Measurements from ENCODE around the gene CTPS2.
"Not testable (repeated sequence)": the region's sequence is repeated elsewhere in the genome, so short reads cannot be mapped to it uniquely, and the experiment has no call there.

The CTPS2 gene, protein sequence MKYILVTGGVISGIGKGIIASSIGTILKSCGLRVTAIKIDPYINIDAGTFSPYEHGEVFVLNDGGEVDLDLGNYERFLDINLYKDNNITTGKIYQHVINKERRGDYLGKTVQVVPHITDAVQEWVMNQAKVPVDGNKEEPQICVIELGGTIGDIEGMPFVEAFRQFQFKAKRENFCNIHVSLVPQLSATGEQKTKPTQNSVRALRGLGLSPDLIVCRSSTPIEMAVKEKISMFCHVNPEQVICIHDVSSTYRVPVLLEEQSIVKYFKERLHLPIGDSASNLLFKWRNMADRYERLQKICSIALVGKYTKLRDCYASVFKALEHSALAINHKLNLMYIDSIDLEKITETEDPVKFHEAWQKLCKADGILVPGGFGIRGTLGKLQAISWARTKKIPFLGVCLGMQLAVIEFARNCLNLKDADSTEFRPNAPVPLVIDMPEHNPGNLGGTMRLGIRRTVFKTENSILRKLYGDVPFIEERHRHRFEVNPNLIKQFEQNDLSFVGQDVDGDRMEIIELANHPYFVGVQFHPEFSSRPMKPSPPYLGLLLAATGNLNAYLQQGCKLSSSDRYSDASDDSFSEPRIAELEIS

DNA sequence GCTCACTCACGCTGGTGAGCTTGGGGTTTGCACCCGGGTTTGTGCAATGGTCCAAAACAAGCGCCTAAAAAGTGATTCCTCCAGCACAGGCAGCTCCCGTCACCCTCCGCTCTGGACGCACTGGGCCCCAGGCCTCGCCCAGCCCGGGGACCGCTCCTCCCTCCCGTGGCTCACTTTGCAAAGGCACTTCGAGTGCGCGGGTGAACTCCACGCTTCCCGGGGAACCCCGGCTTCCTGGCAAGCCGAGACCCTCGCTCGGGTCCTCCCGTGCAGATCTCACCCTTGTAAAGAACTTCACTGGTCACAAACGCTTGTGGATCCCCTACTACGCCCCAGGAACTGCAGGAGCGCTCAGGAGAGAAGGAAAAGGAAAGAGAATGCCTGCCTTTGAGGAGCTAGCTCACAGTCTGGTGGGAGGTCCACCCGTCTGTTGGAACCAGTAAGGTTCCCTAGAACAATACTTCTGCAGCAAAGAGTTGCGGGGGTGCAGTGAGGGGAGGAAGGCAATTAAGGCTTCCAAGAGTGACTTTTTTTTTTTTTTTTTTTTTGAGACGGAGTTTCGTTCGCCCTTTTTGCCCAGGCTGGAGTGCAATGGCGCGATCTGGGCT lies at the start of gene CTPS2:
CTPS2 (minus strand) TSS at position 122 of the 608 bp plus-strand sequence. CDS start 9,767 bp downstream, outside the sequence.
- DNase-seq (ENCODE audit: low spot score) = peak; percentile 88

DNA sequence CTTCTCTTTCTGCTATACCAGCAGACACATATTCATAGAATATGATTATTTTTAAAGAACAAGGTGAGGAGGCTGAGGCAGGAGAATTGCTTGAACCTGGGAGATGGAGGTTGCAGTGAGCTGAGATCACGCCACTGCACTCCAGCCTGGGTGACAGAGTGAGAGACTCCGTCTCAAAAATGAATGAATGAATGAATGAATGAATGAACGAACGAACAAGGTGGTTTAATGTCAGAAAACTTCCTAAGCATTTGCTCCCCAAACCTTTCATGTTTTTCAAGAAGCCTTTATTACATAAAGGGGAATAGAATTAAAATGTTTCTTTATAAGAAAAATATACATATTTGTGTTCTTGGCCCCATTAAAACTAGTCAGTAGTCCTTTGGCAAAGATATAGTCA lies 49.0 kb upstream of the CTPS2 start:
- not testable (repeated sequence) for DNase-seq (ENCODE audit: low spot score)

DNA sequence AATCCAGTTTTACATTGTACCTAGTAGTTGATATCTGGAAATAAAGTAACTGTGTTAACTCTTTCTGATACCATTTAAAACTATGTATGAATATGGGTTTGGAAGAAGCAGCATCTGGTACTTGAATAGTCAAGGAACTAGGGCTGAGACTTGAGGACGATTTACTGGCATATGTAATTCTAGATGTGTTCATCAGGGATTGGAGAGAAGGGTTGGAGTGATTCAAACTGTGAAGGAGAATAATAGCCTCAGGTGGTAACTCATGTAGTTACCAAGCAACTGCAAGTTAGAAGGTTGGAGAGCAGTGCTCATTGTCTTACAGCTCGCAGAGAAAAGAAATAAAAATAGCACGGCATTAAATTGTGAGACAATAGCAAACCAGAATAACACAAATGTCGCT lies 44.3 kb upstream of the CTPS2 start:
- DNase-seq (ENCODE audit: low spot score) = no peak

DNA sequence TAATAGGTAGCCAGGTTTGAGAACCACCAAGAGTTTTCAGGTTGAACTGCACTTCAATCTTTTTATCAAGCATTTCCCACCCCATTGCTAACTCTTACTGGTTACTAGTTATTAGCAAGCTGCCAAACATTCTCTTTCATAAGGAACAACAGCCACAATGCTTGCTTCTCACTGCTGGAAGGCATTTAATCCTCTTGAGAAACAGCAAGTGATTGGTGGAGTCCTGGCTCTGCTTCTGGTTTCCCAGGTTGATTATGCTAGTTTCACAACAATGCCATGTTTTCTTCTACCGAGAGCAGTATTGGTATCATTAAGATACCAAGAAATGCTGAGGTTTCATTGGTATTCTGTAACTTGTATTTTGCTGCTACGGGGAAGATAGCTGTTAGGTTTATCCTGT lies 41.5 kb upstream of the CTPS2 start:
- no peak for DNase-seq (ENCODE audit: low spot score)

DNA sequence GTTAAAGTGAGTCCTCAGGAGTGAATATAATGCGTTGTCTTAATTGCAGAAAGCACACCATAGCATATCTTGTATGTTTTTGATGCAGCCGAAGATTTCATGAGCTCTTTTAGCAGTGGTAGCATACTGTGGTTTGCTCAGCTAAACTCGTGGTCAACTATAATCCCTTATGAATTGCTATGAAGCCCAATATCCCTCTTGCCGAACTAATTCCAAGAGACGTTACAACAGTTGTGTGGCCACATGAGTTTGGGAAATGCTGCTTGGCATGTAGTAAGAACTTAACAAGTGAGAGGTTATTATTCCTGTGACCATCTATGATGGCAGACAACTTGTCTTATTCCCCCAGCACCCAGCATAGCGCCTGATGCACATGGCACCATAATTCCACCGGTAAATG lies 37.7 kb upstream of the CTPS2 start:
- no peak for DNase-seq (ENCODE audit: low spot score)

DNA sequence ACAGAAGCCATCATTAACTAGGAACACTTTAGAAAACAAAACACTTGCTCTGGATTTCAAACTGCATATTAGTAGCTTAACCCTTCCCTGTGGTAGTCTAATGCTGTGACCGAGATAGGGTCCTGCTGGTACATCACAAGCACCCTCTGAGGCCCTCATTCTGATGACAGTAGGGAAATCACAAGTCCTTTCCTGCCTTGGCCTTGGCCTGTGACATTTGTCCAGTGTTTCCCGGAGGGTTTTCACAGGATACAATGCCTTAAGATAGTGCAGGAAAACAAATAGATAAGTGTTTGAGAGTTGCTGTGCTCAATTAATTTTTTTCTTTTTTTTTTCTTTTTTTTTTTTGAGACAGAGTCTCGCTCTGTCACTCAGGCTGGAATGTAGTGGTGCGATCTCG lies 36.0 kb upstream of the CTPS2 start:
- DNase-seq (ENCODE audit: low spot score) = no peak

DNA sequence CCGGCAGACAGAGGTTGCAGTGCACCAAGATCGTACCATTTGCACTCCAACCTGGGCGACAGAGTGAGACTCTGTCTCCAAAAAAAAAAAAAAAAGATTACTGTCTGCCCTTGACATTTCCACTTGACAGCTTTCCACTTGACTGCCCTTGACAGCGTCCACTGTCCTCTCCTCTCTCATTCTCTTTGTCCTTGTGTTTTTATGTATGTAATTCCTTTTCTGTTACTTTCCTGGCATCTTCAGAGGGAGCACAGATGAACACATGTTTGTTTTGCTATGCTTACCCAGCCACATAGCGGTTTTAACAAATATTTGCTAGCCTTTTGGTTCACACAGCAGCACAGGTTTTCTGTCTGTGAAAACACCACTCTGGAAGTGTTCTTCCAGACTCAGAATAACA lies 33.2 kb upstream of the CTPS2 start:
- DNase-seq (ENCODE audit: low spot score) = no peak

DNA sequence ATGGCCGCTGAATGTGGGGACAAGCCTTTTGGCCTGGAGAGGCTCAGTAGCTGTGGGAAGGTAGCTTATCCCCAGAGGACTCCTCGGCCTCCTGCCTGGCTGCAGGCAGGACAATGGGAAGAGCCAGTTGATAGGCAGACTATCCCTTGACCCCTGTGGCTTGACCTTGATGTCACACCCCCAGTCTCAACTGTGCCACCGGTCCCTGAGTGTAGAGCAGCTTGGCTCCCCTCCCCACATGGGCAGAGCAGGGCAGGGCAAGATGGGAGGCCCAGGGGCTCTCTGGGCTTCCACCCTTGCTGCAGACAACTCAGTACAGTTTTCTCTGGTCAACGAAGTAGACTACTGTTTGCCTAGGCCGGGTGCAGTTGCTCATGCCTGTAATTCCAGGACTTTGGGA lies 32.6 kb upstream of the CTPS2 start:
- no peak for DNase-seq (ENCODE audit: low spot score)

DNA sequence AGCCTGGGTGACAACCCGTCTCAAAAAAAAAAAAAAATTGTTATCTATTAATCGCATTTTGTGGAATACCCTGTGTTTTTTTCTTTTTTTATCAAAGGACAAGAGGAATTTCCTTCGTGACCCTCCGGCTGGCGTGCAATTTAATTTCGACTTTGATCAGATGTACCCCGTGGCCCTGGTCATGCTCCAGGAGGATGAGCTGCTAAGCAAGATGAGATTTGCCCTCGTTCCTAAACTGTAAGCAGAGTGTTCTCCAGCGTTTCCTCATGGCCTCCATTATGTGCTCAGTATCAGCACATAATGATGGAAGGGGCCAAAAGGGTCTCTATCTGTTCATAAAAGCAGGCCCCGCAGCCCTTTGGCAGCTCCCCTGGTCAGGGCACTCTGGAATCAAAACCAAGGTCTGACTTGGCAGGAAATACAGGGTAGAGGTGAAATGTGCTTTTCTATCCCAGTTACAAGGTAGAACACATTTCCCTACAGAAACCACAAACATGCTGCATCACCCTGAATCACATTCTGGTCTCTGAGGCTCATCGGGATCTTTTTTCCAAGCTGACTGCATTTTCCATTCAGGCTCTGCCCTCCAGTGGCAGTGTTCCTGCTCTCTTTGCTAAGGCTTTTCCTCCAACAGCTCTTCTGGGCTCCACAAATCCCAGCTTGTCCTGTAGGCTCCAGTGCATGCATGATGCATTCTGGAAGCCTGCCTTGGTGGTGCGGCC lies 31.3 kb upstream of the CTPS2 start:
- peak; percentile 73 for DNase-seq (ENCODE audit: low spot score)

DNA sequence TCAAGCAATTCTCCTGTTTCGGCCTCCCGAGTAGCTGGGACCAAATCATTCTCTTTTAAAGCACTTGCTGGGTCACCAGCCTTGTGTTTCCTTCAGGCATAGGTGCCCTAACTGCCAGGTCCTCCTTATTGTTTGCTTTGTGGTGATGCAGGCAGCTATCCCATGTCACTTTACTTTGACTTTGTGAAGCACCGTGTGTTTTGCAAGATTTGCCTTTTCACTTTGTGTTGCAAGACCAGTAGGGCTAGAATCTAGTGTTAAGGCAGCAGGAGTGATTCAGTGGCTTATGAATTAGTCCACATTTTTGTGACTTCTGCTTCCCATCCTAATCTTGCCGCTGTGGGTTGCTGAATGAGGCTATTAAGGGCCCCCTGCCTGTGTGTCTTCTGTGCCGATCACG lies 27.1 kb upstream of the CTPS2 start:
- DNase-seq (ENCODE audit: low spot score) = no peak

DNA sequence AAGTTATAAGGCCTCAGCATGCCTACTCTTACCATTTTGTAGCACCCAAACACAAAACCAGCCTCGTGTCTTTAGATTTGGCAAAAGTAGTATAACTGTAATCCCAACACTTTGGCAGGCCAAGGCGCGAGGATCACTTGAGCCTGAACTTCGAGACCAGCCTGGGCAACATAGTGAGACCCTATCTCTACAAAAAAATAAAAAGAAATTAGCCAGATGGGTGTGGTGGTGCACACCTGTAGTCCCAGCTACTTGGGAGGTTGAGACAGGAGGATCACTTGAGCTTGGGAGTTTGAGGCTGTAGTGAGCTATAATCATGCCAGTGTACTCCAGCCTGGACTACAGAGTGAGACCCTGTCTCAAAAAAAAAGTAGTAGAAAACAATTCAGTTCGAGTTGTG lies 24.6 kb upstream of the CTPS2 start:
- DNase-seq (ENCODE audit: low spot score) = no peak

DNA sequence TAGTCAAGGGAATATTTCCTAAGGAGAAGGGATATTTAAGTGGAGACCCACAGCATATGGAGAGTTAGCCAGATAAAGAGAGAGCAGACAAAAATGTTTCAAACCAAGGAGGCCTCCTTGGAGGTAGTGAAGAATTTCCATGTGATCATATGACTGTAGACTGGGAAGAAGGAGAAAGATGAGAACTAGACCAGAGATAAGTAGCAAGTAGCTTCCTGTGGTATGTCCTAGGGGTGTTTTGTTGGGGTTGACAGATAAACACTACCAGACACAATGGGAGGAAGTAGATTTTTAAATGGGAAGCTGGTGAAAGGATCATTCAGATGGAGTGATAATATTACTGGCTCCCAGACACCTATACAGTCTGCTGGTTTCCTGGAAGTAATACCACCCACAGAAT lies 20.5 kb upstream of the CTPS2 start:
- no peak for DNase-seq (ENCODE audit: low spot score)

DNA sequence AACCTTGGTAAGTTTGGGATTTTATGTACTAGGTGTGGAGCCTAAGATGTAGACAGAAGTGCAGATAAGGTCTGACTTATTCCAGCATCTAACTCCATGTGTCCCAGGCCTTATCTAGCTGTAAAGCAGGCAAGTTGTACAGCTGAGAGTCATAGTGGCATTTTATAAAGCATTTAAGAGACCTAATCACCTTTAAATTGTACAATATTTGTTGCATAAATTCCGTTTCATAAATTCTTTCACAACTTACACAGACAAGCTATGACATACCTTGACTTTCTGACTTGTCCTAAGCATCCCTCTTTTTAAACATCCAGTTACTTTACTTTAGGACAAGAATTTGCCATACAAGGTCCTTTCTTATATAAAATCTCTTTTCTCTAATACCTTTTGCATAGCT lies 18.0 kb upstream of the CTPS2 start:
- no peak for DNase-seq (ENCODE audit: low spot score)

DNA sequence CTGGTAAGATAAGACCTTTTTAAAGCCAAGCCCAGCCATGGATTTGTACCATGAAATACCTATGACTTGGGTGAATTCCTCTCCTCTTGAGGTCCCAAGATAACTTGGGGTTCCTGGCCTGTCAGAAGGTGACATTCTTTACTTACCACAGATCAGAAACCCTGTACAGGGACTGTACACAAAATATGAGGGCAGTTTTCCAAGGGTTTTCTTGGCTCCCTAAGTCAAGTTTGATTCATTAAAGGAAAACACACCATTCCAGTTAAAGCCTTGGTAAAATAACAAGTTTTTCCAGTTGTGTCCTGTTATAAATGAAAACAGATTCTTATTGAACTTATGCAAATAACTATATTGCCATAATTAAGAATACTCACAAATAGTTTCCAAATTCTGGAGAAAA lies 15.2 kb upstream of the CTPS2 start:
- DNase-seq (ENCODE audit: low spot score) = no peak

DNA sequence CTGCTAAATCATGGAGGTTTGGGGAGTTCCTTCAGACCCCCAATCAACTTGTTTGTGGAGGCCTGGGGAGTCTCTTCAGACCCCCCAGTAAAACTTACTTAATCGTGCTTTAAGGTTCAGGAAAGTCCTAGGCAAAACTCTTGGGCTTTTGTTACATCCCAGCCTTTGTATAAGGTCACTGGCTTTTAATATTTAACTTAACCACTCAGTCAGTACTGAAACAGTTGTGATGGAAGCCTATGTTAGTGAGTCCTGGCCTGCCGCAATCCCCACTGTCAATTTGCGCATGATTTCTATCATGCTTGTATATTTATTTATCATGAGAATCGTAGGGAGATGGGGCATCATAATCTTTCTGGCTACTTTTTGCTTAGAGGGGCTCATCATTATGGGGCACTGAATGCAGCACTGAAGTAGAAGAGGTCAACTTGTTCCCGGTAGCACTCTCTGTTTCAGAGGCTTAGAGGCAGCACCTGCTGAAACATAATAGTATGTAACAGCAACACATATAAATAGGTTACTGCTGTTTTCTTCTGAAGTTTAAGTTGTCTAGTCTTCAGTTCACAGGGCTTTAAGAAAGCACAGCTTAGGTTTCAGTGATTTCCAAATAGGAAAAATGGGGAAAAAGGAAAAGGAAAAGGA lies 14.0 kb upstream of the CTPS2 start:
- DNase-seq (ENCODE audit: low spot score) = not testable (repeated sequence)

DNA sequence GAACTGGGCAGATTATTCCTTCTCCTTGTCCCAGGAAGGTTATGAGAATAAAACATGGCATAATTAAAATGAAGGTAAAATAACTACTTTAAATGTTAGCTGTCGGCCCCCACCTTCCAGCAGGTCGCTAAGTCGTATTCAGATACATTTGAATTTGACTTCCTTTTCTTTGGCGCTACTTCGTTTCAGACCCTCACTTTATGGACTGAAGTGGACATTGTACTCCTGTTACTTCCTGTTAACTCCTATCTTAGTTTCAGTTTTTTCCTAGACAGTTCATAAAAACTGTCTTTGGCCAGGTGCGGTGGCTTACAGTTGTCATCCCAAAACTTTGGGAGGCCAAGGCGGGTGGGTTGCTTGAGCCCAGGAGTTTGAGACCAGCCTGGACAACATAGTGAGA lies 12.6 kb upstream of the CTPS2 start:
- no peak for DNase-seq (ENCODE audit: low spot score)

DNA sequence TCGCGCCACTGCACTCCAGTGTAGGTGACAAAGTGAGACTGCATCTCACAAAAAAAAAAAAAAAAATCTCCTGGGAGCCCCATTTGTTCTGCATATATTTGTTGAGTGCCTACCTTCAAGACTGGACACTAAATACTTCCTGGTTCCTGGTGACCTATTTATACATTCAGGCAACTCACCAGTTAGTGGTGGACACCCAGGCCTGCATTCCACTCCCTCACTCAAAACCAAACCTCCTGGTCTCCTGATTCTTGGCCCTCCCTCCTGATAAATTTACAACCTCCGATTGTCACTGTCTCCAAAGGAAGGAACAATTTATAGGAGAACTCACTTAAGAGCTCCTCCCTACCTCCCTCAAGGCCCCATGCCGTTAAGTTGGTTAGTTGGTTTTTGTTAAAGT lies 10.0 kb upstream of the CTPS2 start:
- no peak for DNase-seq (ENCODE audit: low spot score)

DNA sequence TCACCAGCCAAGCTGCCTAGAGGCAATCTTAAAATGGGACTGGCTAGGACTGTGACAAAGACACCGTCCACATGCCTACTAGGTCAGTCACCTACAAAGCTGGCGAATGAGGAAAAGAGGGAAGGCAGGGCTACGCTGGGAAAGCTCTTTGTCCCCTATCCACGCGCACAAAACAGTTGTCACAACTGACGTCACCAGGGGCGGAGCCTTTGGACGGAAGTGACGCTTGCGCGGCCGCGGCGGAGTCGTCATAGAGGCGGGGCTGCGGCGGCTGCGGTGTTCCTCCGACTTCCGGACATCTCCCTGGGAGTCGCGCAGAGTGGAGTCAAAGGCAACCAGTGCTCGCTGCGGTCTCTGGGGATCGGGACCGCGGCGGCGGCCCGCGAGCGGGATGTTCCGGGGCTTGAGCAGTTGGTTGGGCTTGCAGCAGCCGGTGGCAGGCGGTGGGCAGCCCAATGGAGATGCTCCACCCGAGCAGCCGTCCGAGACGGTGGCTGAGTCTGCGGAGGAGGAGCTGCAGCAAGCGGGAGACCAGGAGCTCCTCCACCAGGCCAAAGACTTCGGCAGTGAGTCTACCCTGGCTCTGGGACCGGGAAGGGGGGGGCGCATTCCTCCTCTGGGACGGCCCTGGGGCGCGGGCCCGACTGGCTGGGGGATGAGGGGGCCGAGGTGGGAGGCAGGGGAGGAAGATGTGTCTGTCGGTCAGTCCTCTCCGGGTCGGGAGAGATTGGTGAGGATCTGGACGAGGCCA lies 7.0 kb upstream of the CTPS2 start, which contains the start of gene SYAP1:
SYAP1 (plus strand) TSS at position 279 of the 751 bp plus-strand sequence; CDS start at position 392, 113 bp downstream.
- peak; percentile 93 for DNase-seq (ENCODE audit: low spot score)

DNA sequence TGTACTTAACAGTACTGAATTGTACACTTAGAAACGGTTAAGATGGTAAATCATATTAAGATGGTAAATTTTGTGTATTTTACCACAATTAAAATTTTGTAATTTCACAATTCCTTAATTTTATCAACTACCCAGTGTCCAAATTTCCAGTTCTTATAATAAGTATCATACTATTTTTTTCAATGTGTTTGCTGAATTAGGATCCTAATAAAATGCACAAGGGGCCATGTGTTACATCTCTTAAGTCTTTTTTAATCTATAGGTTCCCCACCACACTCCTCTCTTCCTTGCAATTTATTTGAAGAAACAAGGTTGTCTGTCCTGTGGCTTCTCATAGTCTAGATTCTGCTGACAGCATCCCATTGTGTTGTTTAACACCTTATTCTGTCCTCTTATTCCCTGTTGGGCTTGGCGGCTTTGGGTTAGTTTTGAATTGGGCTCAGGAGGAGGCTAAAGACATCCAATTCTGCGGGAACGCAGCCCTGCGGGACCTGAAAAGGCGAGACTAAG lies 6.4 kb upstream of the CTPS2 start:
- no peak for DNase-seq (ENCODE audit: low spot score)

DNA sequence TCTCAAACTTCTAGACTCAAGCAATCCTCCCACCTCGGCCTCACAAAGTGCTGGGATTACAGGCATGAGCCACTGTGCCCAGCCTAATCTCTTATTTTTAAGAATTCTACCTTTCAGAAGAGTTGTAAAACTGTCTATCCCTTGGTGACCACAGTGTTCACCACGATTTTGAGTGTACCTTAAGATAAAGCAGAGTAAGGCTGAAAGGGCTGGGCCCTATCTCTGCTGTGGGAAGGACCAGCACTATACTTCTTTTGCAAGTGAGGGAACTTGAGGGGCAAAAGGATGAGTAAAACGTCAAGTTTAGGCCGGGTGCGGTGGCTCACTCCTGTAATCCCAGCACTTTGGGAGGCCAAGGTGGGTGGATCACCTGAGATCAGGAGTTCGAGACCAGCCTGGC lies 4.0 kb upstream of the CTPS2 start:
- DNase-seq (ENCODE audit: low spot score) = not testable (repeated sequence)

DNA sequence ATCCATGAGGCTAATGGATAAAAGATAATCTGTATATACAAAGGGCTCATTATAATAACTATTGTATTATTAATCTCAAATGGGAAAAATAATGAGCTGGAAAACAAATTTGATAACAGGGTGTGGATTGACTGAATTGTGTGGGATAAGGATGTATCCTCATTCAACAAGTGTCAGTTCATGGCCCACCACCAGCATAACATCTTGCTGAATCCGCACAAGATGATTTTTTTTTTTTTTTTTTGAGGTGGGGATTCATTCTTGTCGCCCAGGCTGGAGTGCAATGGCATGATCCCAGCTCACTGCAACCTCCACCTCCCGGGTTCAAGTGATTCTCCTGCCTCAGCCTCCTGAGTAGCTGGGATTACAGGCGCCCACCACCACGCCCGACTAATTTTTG lies 3.2 kb upstream of the CTPS2 start:
- not testable (repeated sequence) for DNase-seq (ENCODE audit: low spot score)
